Testis (tissue), 2 donors: Measurements from ENCODE around the gene PGRMC2.

ENCODE experiments used
- CTCF ChIP-seq, 3 experiments: fragments of 450-650 bp in 2 of 3; fragments of 200-600 bp in 1 of 3; sonication (generic) in 1 of 3; IDR thresholded peaks; one replicate each; pipeline ENCODE4 v1.5.1; 2016 to 2019; ENCODE audit warnings: antibody characterized with exemption in 3 of 3, mild to moderate bottlenecking in 2 of 3, moderate library complexity in 1 of 3
- POLR2A ChIP-seq: fragments of 450-650 bp; IDR thresholded peaks from one replicate; pipeline ENCODE4 v1.6.1; 2017; ENCODE audit warnings: antibody characterized with exemption, mild to moderate bottlenecking, moderate library complexity

DNA sequence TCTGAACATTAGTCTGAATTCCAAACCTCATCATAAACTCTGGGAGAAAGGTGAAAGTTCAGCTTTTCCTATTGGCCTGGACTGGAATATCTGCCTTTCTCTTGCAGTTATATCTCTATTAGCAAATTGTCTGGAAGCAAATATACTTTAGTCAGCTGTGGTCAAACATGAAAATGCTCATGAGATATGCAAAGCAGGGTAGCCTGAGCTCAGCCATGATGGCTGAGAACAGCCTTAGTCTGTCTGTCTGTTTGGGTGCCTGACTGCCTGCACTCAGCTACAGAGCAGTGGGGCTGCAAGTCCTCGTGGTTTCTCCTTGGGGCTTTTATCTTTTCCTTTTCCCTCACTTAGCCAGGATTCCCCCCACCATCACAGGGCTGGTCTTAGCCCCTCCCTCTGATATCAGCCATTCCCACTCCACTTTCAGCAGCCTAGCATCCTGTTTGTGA, 19.5 kb upstream of the PGRMC2 start:
- TF ChIP-seq POLR2A (no peak), CTCF (IDR thresholded peaks at IDR 0.05) (no peak)
